NCI-H1092 (cell line): Measurements from ENCODE around the gene ATP8B2.
A peak's percentile ranks its signal among the peaks of the same experiment; 100 is the strongest.
"Not testable (repeated sequence)": the region's sequence is repeated elsewhere in the genome, so short reads cannot be mapped to it uniquely, and the experiment has no call there.

Source experiments
- DNase-seq: peaks from one replicate; lab custom pipeline; 2025; lab: John Stamatoyannopoulos, UW

ATP8B2 gene

DNA sequence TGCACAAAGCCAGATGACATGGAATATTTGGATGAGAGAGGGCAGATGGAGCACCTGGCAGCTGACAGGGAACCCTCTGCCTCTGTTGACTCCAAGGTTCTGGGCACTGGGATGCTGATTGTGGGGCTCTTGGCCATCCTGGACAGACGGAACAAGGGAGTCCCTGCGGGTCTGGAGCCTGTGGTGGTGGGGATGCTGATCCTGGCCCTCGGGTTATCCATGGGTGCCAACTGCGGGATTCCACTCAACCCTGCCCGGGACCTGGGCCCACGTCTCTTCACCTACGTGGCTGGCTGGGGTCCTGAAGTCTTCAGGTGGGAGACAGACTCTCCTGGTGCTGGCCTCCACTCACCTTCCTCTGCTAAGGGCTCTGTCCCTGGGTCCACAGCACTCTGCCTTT is 1.8 kb upstream of the ATP8B2 start:
- DNase-seq: no peak

GRCh38 chr1:154324241-154324640 is 1.1 kb upstream of the ATP8B2 start:
- DNase-seq: no peak

DNA sequence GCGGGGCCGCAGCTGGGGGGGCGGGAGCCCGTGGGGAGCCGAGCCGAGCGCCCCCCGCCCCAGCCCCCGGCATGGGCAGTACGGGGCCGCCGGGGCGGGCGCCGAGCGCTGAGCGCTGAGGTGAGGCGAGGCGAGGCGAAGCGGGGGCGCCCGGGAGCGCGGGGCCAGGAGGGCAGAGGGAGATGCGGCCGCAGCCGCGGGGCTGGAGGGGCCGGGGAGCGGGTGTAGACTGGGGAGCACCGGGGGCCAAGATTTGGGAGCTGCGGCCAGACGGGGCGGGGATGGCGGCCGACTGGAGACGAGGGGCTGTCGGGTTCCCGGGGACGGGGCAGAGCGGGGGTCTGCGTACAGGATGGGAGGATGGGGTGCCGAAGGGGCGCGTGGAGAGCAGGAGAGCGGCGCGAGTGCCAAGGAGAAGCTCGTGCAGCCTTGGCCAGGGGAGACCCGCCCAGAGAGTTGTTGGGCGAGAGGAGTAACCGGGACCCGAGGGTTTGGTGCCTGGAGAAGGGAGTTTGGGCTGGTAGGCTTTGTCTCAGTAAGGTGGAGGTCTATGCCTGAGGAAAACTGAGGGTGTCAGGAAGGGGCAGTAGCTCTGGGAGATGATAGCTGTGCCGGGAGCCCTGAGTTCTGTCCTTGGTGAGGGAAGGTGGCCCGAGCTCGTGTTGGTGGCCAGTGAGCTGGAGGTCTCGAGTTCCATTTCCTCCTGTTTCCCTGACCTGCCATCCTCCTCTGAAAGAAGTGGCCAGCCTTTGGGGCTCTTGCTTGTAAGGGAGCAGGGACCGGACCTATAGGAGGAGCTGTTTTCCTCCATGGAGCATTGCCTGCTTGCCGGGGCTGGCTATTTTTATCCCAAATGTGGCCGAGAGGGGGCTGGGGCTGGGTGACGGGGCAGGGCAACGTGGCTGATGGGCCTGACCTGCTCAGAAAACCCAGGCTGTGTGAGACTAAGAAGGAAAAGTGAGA is 539 bp downstream of the ATP8B2 start:
- no peak for DNase-seq

GRCh38 chr1:154326546-154327465 is 1.5 kb downstream of the ATP8B2 start:
- DNase-seq: no peak

GRCh38 chr1:154327466-154328317 is 2.4 kb downstream of the ATP8B2 start:
- DNase-seq: no peak

GRCh38 chr1:154328318-154329151 is 3.2 kb downstream of the ATP8B2 start:
- DNase-seq: peak; percentile 71

DNA sequence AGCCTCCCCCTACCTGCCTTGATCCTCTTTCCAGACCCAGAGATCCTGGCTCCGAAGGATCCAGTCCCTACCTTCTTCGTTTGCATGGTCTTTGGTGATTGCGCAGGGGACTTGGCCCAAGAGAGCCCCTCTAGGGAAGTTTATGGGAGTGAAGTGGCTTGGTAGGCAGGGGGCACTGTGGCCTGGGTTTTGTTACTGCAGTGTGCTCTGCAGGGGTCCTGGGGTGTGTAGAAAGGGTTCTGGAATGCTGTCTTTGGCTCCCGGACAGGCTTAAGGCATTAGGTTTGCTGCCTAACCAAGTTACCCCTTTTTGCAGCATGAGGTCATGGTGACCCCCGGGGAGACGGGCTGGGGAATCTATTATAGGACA is 3.8 kb downstream of the ATP8B2 start:
- no peak for DNase-seq

GRCh38 chr1:154329551-154330131 is 4.3 kb downstream of the ATP8B2 start:
- DNase-seq: no peak

DNA sequence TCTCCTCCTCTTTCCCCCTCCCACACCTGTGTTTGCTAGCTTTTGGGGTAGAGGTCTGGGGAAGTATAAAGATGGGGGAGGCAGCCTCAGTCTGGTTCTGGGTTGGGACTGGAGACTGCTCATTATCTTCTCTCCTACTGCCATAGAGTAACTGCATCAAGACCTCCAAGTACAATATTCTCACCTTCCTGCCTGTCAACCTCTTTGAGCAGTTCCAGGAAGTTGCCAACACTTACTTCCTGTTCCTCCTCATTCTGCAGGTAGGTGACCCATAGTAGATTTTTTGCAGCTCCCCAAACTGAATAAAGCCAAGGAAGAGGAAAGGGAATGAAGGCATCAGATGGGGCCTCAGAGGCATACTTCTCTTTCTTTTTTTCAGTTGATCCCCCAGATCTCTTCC is 5.3 kb downstream of the ATP8B2 start:
- DNase-seq: no peak

DNA sequence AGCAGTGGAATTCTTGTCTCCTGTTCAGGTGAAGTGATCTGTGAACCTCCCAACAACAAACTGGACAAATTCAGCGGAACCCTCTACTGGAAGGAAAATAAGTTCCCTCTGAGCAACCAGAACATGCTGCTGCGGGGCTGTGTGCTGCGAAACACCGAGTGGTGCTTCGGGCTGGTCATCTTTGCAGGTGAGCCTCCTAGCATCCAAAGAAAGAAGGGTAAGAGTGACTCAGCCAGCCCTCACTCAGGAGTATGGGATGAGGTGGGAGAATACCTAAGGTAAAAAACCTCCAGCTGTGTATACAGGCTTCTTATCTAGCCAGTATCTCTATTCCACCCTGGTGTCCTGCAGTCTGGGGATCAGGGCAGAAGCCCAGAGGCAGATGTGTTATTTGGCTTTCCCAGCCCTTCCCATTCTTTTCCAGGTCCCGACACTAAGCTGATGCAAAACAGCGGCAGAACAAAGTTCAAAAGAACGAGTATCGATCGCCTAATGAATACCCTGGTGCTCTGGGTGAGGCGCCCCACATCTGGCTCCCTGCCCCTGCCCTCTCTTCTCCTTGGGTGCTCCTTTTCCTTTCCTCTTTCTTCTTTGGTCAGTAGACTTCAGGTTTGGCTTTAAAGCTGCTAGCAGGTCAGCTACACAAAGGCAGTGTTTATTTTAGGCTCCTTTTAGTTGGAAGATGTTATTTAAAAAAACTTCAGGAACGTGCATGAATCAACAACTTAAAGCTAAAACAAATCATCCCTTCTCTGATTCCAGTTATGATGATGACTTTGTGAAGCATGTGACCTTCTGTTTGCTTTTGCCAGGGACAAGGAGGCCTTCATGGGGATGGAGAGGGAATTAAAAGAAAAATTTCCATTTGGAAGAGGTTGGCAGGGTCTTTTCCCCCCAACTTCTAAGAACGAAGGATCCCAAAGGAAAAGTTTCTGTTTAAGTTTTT is 9.0 kb downstream of the ATP8B2 start:
- no peak for DNase-seq

DNA sequence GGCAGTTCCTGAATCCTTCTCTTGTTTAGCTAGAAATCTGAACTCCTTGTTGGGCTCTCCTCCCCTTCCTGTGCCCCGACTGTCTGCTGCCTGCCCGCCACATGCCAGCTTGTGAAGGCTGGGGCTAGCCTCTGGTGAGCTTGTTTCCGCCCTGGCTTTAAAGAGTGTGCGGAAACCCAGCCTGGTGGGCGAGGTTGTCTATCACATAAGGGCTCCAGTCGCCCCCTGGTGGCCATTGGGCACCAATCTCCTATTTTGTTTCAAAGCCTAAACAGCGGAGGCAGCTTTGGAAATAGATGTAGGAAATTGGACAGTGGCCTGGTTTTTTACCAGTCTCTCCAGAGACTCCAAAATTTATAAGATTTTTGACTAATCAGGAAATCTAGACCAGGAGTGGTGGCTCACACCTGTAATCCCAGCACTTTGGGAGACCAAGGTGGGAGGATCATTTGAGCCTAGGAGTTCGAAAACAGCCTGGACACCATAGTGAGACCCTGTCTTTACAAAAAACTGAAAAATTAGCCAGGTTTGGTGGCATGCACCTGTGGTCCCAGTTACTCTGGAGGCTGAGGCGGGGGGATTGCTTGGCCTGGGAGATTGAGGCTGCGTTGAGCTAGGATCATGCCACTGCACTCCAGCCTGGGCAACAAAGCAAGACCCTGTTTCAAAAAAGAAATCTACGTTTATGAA is 9.8 kb downstream of the ATP8B2 start:
- peak; percentile 78 for DNase-seq

GRCh38 chr1:154337253-154337894 is 12.0 kb downstream of the ATP8B2 start:
- DNase-seq: no peak

GRCh38 chr1:154338875-154339274 is 13.6 kb downstream of the ATP8B2 start:
- no peak for DNase-seq

GRCh38 chr1:154341366-154341765 is 16.0 kb downstream of the ATP8B2 start:
- DNase-seq: not testable (repeated sequence)

DNA sequence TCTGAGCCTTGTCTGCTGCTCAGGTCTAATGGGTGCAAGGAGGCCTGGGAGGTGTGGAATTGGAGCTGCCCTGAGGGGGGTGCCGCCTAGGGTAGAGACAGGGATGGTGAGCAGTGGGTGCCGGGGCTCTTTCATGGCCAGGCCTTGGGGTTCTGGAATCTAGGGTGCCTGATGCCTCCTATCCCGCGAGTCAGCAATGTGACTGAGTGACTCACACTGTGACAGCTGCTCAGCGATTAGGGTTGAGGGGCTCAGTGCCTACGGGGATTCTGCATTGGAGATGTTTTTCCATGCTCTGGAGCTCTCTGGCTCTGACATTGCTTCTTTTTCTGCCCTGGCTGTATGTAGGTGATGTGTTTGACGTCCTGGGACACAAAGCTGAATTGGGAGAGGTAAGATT is 16.8 kb downstream of the ATP8B2 start:
- no peak for DNase-seq

DNA sequence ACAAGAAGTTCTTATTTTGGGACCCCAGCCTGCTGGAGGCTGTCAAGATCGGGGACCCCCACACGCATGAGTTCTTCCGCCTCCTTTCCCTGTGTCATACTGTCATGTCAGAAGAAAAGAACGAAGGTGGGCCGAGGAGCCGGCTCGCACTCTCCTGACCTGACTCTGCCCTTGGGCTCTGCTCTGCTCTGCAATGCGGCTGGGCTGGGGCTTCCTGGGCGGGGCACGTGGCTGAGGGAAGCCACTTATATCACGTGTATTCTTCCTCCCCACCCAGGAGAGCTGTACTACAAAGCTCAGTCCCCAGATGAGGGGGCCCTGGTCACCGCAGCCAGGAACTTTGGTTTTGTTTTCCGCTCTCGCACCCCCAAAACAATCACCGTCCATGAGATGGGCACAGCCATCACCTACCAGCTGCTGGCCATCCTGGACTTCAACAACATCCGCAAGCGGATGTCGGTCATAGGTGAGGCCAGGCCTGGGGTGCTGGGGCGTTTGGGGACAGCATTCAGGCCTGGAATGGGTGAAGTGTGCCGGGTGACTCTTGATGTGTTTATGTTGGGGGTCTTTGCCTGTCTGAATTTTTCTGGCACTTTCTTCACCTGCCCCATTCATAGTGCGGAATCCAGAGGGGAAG is 17.6 kb downstream of the ATP8B2 start:
- no peak for DNase-seq

DNA sequence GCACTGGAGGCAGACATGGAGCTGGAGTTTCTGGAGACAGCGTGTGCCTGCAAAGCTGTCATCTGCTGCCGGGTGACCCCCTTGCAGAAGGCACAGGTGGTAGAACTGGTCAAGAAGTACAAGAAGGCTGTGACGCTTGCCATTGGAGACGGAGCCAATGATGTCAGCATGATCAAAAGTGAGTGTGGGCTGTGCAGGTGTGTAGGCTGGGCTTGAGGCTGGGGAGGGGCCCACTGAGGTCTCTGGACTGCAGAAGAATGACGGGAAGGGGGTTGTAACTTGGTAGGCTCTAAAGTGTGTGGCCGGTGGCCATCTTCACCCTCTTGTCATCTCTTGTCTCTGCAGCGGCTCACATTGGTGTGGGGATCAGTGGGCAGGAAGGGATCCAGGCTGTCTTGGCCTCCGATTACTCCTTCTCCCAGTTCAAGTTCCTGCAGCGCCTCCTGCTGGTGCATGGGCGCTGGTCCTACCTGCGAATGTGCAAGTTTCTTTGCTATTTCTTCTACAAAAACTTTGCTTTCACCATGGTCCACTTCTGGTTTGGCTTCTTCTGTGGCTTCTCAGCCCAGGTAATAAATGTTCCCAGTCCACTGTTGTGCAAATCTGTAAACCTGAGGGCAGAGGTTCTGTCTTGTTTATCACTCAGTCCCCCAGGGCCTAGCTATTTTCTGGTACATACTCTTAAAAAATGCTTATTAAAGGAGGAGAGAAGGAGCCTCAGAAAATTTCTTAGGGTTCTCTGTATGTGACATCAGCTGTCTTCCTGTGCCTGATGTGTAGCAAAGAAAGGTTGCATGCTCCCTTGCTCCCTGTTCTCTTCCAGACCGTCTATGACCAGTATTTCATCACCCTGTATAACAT is 19.9 kb downstream of the ATP8B2 start:
- no peak for DNase-seq
